ENCODE data around the gene DGKI. TPM values are rescaled to one million over a fixed set of nuclear protein-coding genes. Genes with fewer than 3 reads are reported as not detected.

Gene DGKI
- total RNA-seq, 1 experiment from 2014 or later: 0.79 TPM

GRCh38 chr7:137531671-137532070 is 315.1 kb downstream of the DGKI start:
- ChIA-PET CTCF (no interaction called here), POLR2A (no interaction called here)
- H3K27ac Mint-ChIP-seq: no peak overlapping the region
- ATAC-seq (no peak), DNase-seq (ENCODE audit: low spot score) (no peak)
- H3K27me3 Mint-ChIP-seq (ENCODE audit: low read depth): no peaks in the 10 kb centered on the region
- H3K9me3 Mint-ChIP-seq: no peaks in the 10 kb centered on the region
- H3K4me3 Mint-ChIP-seq: no peak overlapping the region
- H3K36me3 Mint-ChIP-seq: no peaks in the 10 kb centered on the region
- H3K4me1 Mint-ChIP-seq: 0 out of 2 replicates have a peak, but pooled peaks cover 8% of the 10 kb centered on the region
- TF ChIP-seq, protein P1, sequence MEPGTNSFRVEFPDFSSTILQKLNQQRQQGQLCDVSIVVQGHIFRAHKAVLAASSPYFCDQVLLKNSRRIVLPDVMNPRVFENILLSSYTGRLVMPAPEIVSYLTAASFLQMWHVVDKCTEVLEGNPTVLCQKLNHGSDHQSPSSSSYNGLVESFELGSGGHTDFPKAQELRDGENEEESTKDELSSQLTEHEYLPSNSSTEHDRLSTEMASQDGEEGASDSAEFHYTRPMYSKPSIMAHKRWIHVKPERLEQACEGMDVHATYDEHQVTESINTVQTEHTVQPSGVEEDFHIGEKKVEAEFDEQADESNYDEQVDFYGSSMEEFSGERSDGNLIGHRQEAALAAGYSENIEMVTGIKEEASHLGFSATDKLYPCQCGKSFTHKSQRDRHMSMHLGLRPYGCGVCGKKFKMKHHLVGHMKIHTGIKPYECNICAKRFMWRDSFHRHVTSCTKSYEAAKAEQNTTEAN (CRISPR knock-in tag; IDR thresholded peaks at IDR 0.05): no peak
- TF ChIP-seq SMAD3 (CRISPR knock-in tag; IDR thresholded peaks at IDR 0.05; ENCODE audit: borderline replicate concordance) (no peak), FOXP1 (CRISPR knock-in tag; IDR thresholded peaks at IDR 0.05; ENCODE audit: borderline replicate concordance) (no peak), CTCF (IDR thresholded peaks at IDR 0.05) (no peak), ELF4 (CRISPR knock-in tag; IDR thresholded peaks at IDR 0.05; ENCODE audit: low read depth) (no peak), OVOL2 (CRISPR knock-in tag; IDR thresholded peaks at IDR 0.05; ENCODE audit: borderline replicate concordance) (no peak), NFYB (CRISPR knock-in tag; conservative IDR thresholded peaks at IDR 0.05; ENCODE audit: low read depth) (no peak), RELA (CRISPR knock-in tag; IDR thresholded peaks at IDR 0.05; ENCODE audit: borderline replicate concordance) (no peak), ZMAT4 (CRISPR knock-in tag; IDR thresholded peaks at IDR 0.05) (no peak), PRDM15 (CRISPR knock-in tag; IDR thresholded peaks at IDR 0.05) (no peak), SMAD4 (CRISPR knock-in tag; IDR thresholded peaks at IDR 0.05) (no peak), ZNF416 (CRISPR knock-in tag; IDR thresholded peaks at IDR 0.05) (no peak), KAT7 (CRISPR knock-in tag; IDR thresholded peaks at IDR 0.05; ENCODE audit: borderline replicate concordance) (no peak)
- TF ChIP-seq, protein P2, sequence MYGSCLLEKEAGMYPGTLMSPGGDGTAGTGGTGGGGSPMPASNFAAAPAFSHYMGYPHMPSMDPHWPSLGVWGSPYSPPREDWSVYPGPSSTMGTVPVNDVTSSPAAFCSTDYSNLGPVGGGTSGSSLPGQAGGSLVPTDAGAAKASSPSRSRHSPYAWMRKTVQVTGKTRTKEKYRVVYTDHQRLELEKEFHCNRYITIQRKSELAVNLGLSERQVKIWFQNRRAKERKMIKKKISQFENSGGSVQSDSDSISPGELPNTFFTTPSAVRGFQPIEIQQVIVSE (CRISPR knock-in tag; IDR thresholded peaks at IDR 0.05; ENCODE audit: borderline replicate concordance): no peak
- TF ChIP-seq, protein P3, sequence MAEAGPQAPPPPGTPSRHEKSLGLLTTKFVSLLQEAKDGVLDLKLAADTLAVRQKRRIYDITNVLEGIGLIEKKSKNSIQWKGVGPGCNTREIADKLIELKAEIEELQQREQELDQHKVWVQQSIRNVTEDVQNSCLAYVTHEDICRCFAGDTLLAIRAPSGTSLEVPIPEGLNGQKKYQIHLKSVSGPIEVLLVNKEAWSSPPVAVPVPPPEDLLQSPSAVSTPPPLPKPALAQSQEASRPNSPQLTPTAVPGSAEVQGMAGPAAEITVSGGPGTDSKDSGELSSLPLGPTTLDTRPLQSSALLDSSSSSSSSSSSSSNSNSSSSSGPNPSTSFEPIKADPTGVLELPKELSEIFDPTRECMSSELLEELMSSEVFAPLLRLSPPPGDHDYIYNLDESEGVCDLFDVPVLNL (CRISPR knock-in tag; IDR thresholded peaks at IDR 0.05; ENCODE audit: borderline replicate concordance, low read depth): no peak
- TF ChIP-seq, protein P4, sequence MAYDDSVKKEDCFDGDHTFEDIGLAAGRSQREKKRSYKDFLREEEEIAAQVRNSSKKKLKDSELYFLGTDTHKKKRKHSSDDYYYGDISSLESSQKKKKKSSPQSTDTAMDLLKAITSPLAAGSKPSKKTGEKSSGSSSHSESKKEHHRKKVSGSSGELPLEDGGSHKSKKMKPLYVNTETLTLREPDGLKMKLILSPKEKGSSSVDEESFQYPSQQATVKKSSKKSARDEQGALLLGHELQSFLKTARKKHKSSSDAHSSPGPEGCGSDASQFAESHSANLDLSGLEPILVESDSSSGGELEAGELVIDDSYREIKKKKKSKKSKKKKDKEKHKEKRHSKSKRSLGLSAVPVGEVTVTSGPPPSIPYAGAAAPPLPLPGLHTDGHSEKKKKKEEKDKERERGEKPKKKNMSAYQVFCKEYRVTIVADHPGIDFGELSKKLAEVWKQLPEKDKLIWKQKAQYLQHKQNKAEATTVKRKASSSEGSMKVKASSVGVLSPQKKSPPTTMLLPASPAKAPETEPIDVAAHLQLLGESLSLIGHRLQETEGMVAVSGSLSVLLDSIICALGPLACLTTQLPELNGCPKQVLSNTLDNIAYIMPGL (CRISPR knock-in tag; IDR thresholded peaks at IDR 0.05): no peak
